ENCODE measurements around the gene TMEM132D. TPM values are rescaled to one million over a fixed set of nuclear protein-coding genes. Genes with fewer than 3 reads are reported as not detected.

The TMEM132D gene
- total and polyA plus RNA-seq, 2 experiments from 2014 or later: not detected

GRCh38 chr12:129588142-129588541 lies 315.7 kb downstream of the TMEM132D start:
- H3K4me2 ChIP-seq (ENCODE audit: unreplicated experiment): no peak overlapping the region
- H3K4me1 ChIP-seq (ENCODE audit: insufficient read depth): no peaks in the 10 kb centered on the region
- no peak overlapping the region for H3K4me3 ChIP-seq
- H3K27ac ChIP-seq: no peak overlapping the region
- no peaks in the 10 kb centered on the region for H3K27me3 ChIP-seq (replicated peaks; ENCODE audit: insufficient read depth)
- H3K79me2 ChIP-seq (ENCODE audit: insufficient read depth): no peaks in the 10 kb centered on the region
- no peak overlapping the region for H3K9ac ChIP-seq
- TF ChIP-seq EZH2 (IDR thresholded peaks at IDR 0.05; ENCODE audit: insufficient read depth, poor library complexity, severe bottlenecking) (no peak), EZH2phosphoT487 (IDR thresholded peaks at IDR 0.05; ENCODE audit: insufficient read depth, low read depth) (no peak)
- H3F3A ChIP-seq (ENCODE audit: insufficient read depth): no peaks in the 10 kb centered on the region
- H2AFZ ChIP-seq: no peak overlapping the region
- in situ Hi-C loops (cut with MboI): no loop called here
- H3K9me2 ChIP-seq (ENCODE audit: insufficient read depth): no peaks in the 10 kb centered on the region
- WGBS, 2 experiments (ENCODE audit: low coverage in 1 of 2, low lambda C conversion rate in 2 of 2, missing lambda C conversion rate in 2 of 2): 12 to 18% methylated on average over 4 of the region's 4 CpGs
- no peaks in the 10 kb centered on the region for H3K36me3 ChIP-seq (ENCODE audit: low read depth)
- H4K20me1 ChIP-seq (ENCODE audit: insufficient read depth): no peaks in the 10 kb centered on the region
- no peaks in the 10 kb centered on the region for H3K9me3 ChIP-seq (ENCODE audit: low read depth)
- DNase-seq: no peak

GRCh38 chr12:129585296-129585695 lies 318.5 kb downstream of the TMEM132D start:
- no peaks in the 10 kb centered on the region for H3K79me2 ChIP-seq (ENCODE audit: insufficient read depth)
- no peaks in the 10 kb centered on the region for H3F3A ChIP-seq (ENCODE audit: insufficient read depth)
- 50 to 53% methylated on average over 9 of the region's 9 CpGs for WGBS, 2 experiments (ENCODE audit: low coverage in 1 of 2, low lambda C conversion rate in 2 of 2, missing lambda C conversion rate in 2 of 2)
- no peak overlapping the region for H2AFZ ChIP-seq
- H3K36me3 ChIP-seq (ENCODE audit: low read depth): no peaks in the 10 kb centered on the region
- DNase-seq: no peak
- in situ Hi-C loops (cut with MboI): no loop called here
- no peak for TF ChIP-seq EZH2phosphoT487 (IDR thresholded peaks at IDR 0.05; ENCODE audit: insufficient read depth, low read depth)
- TF ChIP-seq EZH2 (IDR thresholded peaks at IDR 0.05; ENCODE audit: insufficient read depth, poor library complexity, severe bottlenecking): no peak
- H4K20me1 ChIP-seq (ENCODE audit: insufficient read depth): no peaks in the 10 kb centered on the region
- no peak overlapping the region for H3K4me3 ChIP-seq
- H3K4me2 ChIP-seq (ENCODE audit: unreplicated experiment): no peak overlapping the region
- no peaks in the 10 kb centered on the region for H3K9me2 ChIP-seq (ENCODE audit: insufficient read depth)
- no peak overlapping the region for H3K9ac ChIP-seq
- no peaks in the 10 kb centered on the region for H3K9me3 ChIP-seq (ENCODE audit: low read depth)
- no peaks in the 10 kb centered on the region for H3K27me3 ChIP-seq (replicated peaks; ENCODE audit: insufficient read depth)
- H3K27ac ChIP-seq: no peak overlapping the region
- no peaks in the 10 kb centered on the region for H3K4me1 ChIP-seq (ENCODE audit: insufficient read depth)

GRCh38 chr12:129579879-129580278 lies 323.9 kb downstream of the TMEM132D start:
- H3F3A ChIP-seq (ENCODE audit: insufficient read depth): no peaks in the 10 kb centered on the region
- H3K4me3 ChIP-seq: no peak overlapping the region
- TF ChIP-seq EZH2 (IDR thresholded peaks at IDR 0.05; ENCODE audit: insufficient read depth, poor library complexity, severe bottlenecking): no peak
- TF ChIP-seq EZH2phosphoT487 (IDR thresholded peaks at IDR 0.05; ENCODE audit: insufficient read depth, low read depth): no peak
- 37 to 48% methylated on average over 5 of the region's 5 CpGs for WGBS, 2 experiments (ENCODE audit: low coverage in 1 of 2, low lambda C conversion rate in 2 of 2, missing lambda C conversion rate in 2 of 2)
- no peaks in the 10 kb centered on the region for H3K9me3 ChIP-seq (ENCODE audit: low read depth)
- no peaks in the 10 kb centered on the region for H3K36me3 ChIP-seq (ENCODE audit: low read depth)
- no peaks in the 10 kb centered on the region for H3K27me3 ChIP-seq (replicated peaks; ENCODE audit: insufficient read depth)
- H2AFZ ChIP-seq: no peak overlapping the region
- H3K9me2 ChIP-seq (ENCODE audit: insufficient read depth): no peaks in the 10 kb centered on the region
- H3K79me2 ChIP-seq (ENCODE audit: insufficient read depth): no peaks in the 10 kb centered on the region
- H3K4me1 ChIP-seq (ENCODE audit: insufficient read depth): no peaks in the 10 kb centered on the region
- no peaks in the 10 kb centered on the region for H4K20me1 ChIP-seq (ENCODE audit: insufficient read depth)
- H3K4me2 ChIP-seq (ENCODE audit: unreplicated experiment): no peak overlapping the region
- no peak overlapping the region for H3K9ac ChIP-seq
- no peak for DNase-seq
- no peak overlapping the region for H3K27ac ChIP-seq
- in situ Hi-C loops (cut with MboI): no loop called here

- H3K27me3 ChIP-seq (replicated peaks; ENCODE audit: insufficient read depth): no peaks in the 10 kb centered on the region
- H4K20me1 ChIP-seq (ENCODE audit: insufficient read depth): no peaks in the 10 kb centered on the region
- WGBS, 2 experiments (ENCODE audit: low coverage in 1 of 2, low lambda C conversion rate in 2 of 2, missing lambda C conversion rate in 2 of 2): 38 to 44% methylated on average over 17 of the region's 17 CpGs
- H3K27ac ChIP-seq: no peak overlapping the region
- H3K9ac ChIP-seq: no peak overlapping the region
- no peaks in the 10 kb centered on the region for H3K36me3 ChIP-seq (ENCODE audit: low read depth)
- H3K9me3 ChIP-seq (ENCODE audit: low read depth): no peaks in the 10 kb centered on the region
- DNase-seq: no peak
- no peak overlapping the region for H3K4me2 ChIP-seq (ENCODE audit: unreplicated experiment)
- no peak overlapping the region for H3K4me3 ChIP-seq
- H3K9me2 ChIP-seq (ENCODE audit: insufficient read depth): no peaks in the 10 kb centered on the region
- H2AFZ ChIP-seq: no peak overlapping the region
- no peaks in the 10 kb centered on the region for H3F3A ChIP-seq (ENCODE audit: insufficient read depth)
- in situ Hi-C loops (cut with MboI): no loop called here
- no peaks in the 10 kb centered on the region for H3K4me1 ChIP-seq (ENCODE audit: insufficient read depth)
- TF ChIP-seq EZH2 (IDR thresholded peaks at IDR 0.05; ENCODE audit: insufficient read depth, poor library complexity, severe bottlenecking) (no peak), EZH2phosphoT487 (IDR thresholded peaks at IDR 0.05; ENCODE audit: insufficient read depth, low read depth) (no peak)
- H3K79me2 ChIP-seq (ENCODE audit: insufficient read depth): no peaks in the 10 kb centered on the region
Measured at GRCh38 chr12:129571901-129572494, 331.8 kb downstream of the TMEM132D start.

Measured in GM23248 (cell line).